ENCODE measurements around the gene AFF1.

The AFF1 gene

DNA sequence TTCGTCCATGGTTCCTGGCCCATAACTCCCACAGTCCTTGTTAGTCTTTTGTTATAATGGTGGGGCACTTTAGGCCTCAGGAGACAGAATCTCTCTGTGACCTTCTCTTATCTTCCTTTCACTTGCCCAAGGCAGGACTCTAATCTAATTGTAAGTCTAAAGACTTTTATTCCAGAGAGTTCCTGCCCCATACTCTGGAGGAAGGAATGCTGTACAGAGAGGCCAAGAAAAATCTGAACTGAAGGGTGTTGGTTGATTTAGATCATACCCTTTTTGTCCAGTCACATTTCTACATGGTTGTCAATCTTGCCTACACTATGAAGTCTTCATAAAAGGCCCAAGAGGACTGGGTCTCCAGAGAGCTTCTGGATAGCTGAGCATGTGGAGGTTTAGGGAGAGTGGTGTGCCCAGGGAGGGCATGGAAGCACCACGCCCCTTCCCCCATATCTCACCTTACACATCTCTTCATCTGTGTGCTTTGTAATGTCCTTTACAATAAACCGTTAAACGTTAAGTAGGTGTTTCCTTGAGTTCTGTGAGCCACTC is 84.5 kb downstream of the AFF1 start:
- TF ChIP-seq, protein P1, sequence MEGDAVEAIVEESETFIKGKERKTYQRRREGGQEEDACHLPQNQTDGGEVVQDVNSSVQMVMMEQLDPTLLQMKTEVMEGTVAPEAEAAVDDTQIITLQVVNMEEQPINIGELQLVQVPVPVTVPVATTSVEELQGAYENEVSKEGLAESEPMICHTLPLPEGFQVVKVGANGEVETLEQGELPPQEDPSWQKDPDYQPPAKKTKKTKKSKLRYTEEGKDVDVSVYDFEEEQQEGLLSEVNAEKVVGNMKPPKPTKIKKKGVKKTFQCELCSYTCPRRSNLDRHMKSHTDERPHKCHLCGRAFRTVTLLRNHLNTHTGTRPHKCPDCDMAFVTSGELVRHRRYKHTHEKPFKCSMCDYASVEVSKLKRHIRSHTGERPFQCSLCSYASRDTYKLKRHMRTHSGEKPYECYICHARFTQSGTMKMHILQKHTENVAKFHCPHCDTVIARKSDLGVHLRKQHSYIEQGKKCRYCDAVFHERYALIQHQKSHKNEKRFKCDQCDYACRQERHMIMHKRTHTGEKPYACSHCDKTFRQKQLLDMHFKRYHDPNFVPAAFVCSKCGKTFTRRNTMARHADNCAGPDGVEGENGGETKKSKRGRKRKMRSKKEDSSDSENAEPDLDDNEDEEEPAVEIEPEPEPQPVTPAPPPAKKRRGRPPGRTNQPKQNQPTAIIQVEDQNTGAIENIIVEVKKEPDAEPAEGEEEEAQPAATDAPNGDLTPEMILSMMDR (conservative IDR thresholded peaks at IDR 0.05; ENCODE audit: control insufficient read depth, insufficient read depth, low read depth, low read length) = no peak
- H3K4me3 ChIP-seq (ENCODE audit: control insufficient read depth, low read depth, low read length) = no peak overlapping the region
- DNase-seq (ENCODE audit: low read depth) = no peak

DNA sequence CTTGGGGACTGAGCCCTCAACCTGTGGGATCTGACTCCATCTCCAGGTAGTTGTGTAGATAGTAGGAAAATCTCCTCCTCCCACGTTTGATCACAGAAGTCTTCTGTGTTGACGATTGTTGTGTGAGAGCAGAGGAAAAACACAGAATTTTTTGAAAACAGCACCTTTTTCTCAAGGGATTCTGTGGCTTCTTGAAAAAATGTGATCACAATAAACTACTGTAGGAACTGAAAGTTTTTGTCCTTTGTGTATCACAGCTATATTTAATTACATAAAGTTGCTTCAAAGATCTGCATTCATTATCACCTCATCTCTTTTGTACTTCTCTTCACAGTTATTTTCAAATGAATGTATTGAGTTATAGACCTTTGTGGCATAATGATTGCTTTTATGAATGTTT is 85.1 kb downstream of the AFF1 start:
- TF ChIP-seq, protein P1 (conservative IDR thresholded peaks at IDR 0.05; ENCODE audit: control insufficient read depth, insufficient read depth, low read depth, low read length) = no peak
- no peak for DNase-seq (ENCODE audit: low read depth)
- no peak overlapping the region for H3K4me3 ChIP-seq (ENCODE audit: control insufficient read depth, low read depth, low read length)

DNA sequence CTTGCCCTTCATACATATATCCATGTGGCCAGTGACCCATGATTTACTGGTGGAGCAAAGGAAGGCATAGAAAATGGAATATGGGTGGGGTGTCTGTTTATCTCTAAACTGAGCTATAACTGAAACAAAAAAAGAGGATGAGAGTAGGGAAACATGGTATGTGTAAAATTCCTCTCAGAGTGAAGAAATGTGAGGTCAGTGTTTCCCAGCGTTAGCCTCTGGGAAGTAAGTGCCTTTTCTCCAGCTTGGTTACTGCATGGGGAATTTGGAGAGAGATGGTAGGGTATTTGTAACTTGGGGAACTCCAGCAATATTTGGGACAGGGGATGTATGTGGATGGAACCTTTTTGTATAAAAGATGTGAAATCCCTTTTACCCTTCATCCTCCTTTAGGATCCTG is 89.4 kb downstream of the AFF1 start:
- TF ChIP-seq, protein P1 (conservative IDR thresholded peaks at IDR 0.05; ENCODE audit: control insufficient read depth, insufficient read depth, low read depth, low read length) = no peak
- no peak overlapping the region for H3K4me3 ChIP-seq (ENCODE audit: control insufficient read depth, low read depth, low read length)
- no peak for DNase-seq (ENCODE audit: low read depth)

DNA sequence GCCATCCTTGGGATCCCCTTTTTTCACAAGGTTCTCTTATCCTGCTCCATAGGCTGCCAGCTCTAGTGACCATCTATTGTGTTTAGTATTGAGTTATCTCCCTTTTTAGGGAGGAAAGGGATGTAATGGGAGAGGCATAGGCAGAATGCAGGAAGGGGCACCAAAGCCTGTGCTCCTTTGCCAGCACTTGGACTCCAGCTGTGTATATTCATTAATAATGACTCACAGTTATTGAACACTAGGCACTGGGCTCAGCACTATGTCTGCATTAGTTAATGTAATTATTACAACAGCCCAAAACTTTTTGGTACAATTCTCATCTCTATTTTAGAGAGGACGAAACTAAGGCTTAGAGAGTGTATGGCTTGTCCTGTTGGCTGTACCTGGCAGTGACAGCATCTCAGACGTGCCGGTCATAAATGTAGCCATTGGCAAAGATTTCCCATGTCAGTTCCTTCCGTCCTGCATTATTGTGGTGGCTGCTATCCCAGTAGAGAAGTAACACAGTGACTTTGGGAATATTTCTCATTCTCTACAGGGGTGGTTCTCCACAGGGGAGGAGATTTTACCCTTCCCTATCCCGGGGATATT is 90.3 kb downstream of the AFF1 start:
- no peak for DNase-seq (ENCODE audit: low read depth)
- TF ChIP-seq, protein P1 (conservative IDR thresholded peaks at IDR 0.05; ENCODE audit: control insufficient read depth, insufficient read depth, low read depth, low read length) = no peak
- no peak overlapping the region for H3K4me3 ChIP-seq (ENCODE audit: control insufficient read depth, low read depth, low read length)

DNA sequence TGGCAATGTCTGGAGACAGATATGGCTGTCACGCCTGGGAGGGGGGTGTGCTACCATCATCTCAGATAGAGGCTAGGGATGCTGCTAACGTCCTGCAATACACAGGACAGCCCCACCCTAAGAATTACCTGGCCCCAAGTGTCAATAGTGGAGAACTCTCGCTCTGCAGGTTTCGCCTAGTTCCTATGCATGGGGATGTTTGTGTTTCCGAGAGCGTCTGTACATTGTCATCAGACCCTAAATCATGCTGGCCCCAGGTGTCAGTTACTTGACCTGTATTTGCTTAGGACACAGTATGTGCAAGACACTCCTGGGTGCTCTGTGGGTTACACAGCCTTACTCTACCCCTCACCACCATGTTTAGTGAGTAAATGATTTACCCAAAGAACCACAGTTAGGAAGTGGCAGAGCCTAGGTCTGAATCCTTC is 90.8 kb downstream of the AFF1 start:
- no peak overlapping the region for H3K4me3 ChIP-seq (ENCODE audit: control insufficient read depth, low read depth, low read length)
- no peak for DNase-seq (ENCODE audit: low read depth)
- TF ChIP-seq, protein P1 (conservative IDR thresholded peaks at IDR 0.05; ENCODE audit: control insufficient read depth, insufficient read depth, low read depth, low read length) = no peak

DNA sequence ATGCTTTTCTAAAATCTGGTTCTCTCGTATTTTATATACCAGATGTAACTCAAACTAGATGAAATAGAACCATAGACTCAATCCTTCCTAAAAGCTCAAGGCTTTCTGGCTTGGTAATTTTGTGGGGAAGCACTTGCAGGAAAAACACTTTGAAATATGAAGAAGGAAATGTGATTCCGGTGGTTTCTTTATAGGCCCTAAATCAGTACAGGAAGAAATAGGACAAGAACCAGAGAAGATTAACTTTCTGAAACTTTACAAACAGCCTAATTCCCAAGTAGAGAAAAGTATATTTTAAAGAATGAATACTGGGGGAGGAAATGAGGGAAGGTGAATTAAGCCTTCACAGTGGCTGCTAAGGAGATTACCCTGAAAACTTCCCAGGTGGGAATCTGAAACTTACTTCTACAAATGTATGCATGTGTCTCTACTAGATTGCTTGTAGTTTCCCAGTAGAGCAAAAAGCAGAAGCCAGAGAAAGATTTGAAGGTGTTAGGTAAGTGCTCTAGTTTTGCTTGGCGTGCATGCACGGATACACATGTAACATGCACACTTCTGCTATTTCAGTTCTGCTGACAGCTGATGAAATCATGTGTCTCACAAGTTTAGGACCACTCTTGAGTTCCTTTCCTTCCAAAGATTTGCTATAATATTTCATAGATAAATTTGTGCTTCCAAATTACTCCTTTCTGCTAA is 92.1 kb downstream of the AFF1 start:
- no peak for DNase-seq (ENCODE audit: low read depth)
- TF ChIP-seq, protein P1 (conservative IDR thresholded peaks at IDR 0.05; ENCODE audit: control insufficient read depth, insufficient read depth, low read depth, low read length) = no peak

More for the DNA sequence above, 92.1 kb downstream of the AFF1 start:
- no peak overlapping the region for H3K4me3 ChIP-seq (ENCODE audit: control insufficient read depth, low read depth, low read length)
